Right lobe of liver (tissue), 4 donors: ENCODE results near the gene NPAS1.
"Not testable (repeated sequence)": the region's sequence is repeated elsewhere in the genome, so short reads cannot be mapped to it uniquely, and the experiment has no call there.

ENCODE experiments used
- POLR2A ChIP-seq: fragments of 450-650 bp; IDR thresholded peaks from one replicate; pipeline ENCODE4 v1.6.1; 2017; ENCODE audit warnings: antibody characterized with exemption, mild to moderate bottlenecking
- TF ChIP-seq, protein P1 (sequence below), 4 donors: fragments of 200-600 bp in 3 of 4; fragments of 450-650 bp in 1 of 4; IDR thresholded peaks; one replicate each; pipeline versions ENCODE4 v1.5.1 to v1.8.0; 2016 to 2022; ENCODE audit warnings: antibody characterized with exemption in 4 of 4, mild to moderate bottlenecking in 2 of 4
- donor health status: DM: no; HTN: no; CAD: no.
- donor health status: DM: no; HTN: no; CAD: no.
- donor health status: DM: no; HTN: yes; CAD: no.

DNA sequence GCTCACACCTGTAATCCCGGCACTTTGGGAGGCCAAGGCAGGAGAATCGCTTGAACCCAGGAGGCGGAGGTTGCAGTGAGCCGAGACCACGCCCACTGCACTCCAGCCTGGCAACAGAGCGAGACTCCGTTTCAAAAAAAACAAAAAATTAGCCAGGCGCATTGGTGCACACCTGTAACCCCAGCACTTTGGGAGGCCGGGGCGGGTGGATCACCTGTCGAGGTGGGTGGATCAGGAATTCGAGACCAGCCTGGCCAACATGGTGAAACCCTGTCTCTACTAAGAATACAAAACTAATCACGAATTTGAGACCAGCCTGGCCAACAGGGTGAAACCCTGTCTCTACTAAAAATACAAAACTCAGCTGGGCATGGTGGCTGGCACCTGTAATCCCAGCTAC is 58.7 kb downstream of the NPAS1 start:
- TF ChIP-seq, protein P1, sequence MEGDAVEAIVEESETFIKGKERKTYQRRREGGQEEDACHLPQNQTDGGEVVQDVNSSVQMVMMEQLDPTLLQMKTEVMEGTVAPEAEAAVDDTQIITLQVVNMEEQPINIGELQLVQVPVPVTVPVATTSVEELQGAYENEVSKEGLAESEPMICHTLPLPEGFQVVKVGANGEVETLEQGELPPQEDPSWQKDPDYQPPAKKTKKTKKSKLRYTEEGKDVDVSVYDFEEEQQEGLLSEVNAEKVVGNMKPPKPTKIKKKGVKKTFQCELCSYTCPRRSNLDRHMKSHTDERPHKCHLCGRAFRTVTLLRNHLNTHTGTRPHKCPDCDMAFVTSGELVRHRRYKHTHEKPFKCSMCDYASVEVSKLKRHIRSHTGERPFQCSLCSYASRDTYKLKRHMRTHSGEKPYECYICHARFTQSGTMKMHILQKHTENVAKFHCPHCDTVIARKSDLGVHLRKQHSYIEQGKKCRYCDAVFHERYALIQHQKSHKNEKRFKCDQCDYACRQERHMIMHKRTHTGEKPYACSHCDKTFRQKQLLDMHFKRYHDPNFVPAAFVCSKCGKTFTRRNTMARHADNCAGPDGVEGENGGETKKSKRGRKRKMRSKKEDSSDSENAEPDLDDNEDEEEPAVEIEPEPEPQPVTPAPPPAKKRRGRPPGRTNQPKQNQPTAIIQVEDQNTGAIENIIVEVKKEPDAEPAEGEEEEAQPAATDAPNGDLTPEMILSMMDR (IDR thresholded peaks at IDR 0.05) = not testable (repeated sequence)
- TF ChIP-seq POLR2A = not testable (repeated sequence)
